ENCODE measurements around the gene SLC29A1. TPM values are rescaled to one million over a fixed set of nuclear protein-coding genes. Genes with fewer than 3 reads are reported as not detected.
A peak's percentile ranks its signal among the peaks of the same experiment; 100 is the strongest.

SLC29A1 gene
- total RNA-seq, 2 donors from 2014 or later = 18.5 to 58.9 TPM

DNA sequence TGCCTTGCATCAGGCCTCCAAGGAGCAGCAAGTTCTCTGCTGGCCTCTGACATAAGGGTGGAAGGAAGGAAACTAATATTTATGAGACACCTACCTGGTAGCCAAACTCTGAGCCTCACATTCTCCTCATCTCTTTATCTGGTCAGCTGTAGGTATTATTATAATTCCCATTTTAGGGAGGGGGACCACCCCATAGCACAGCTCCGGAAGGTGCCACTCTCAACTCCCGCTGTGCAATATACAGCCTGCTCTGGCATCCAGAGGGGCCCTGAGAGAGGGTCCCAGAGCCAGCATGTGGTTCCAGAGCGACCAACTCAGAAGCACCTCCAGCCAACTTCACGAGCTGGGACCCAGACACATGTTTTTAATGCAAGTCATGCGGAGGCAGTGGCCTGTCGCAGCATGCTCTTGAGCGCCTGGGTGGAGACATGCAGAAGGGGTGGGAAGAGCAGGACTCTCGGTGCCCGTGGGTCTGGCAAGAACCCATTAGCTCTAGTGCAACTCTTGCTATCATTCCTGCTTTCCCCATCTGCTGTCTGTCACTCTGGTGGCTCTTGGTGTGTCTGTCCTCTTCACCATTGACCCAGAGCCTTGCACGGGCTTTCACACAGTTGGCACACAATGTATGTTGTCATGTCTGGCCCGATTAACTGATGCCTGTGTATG, 21.6 kb upstream of the SLC29A1 start:
- Histone ChIP-seq H3K9me3 (no peaks in the 10 kb centered on the region), H3K27ac (peak overlapping the region; percentile 31 to 68), H3K36me3 (no peaks in the 10 kb centered on the region), H3K27me3 (replicated peaks; ENCODE audit: insufficient read depth) (no peaks in the 10 kb centered on the region), H3K4me3 (no peak overlapping the region), H3K4me1 (replicated peaks) (no peaks in the 10 kb centered on the region)
- intact Hi-C loops (cut with DNase I) = no loop called here
- DNase-seq (ENCODE audit: low spot score) = peak; percentile 73
- whole genome bisulfite sequencing = 62% methylated on average over 10 of the region's 11 CpGs
- TF ChIP-seq POLR2A (IDR thresholded peaks at IDR 0.05) (peak; percentile 29), POLR2AphosphoS5 (IDR thresholded peaks at IDR 0.05) (peak; percentile 53)
- TF ChIP-seq, protein P1, sequence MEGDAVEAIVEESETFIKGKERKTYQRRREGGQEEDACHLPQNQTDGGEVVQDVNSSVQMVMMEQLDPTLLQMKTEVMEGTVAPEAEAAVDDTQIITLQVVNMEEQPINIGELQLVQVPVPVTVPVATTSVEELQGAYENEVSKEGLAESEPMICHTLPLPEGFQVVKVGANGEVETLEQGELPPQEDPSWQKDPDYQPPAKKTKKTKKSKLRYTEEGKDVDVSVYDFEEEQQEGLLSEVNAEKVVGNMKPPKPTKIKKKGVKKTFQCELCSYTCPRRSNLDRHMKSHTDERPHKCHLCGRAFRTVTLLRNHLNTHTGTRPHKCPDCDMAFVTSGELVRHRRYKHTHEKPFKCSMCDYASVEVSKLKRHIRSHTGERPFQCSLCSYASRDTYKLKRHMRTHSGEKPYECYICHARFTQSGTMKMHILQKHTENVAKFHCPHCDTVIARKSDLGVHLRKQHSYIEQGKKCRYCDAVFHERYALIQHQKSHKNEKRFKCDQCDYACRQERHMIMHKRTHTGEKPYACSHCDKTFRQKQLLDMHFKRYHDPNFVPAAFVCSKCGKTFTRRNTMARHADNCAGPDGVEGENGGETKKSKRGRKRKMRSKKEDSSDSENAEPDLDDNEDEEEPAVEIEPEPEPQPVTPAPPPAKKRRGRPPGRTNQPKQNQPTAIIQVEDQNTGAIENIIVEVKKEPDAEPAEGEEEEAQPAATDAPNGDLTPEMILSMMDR (IDR thresholded peaks at IDR 0.05) = no peak

DNA sequence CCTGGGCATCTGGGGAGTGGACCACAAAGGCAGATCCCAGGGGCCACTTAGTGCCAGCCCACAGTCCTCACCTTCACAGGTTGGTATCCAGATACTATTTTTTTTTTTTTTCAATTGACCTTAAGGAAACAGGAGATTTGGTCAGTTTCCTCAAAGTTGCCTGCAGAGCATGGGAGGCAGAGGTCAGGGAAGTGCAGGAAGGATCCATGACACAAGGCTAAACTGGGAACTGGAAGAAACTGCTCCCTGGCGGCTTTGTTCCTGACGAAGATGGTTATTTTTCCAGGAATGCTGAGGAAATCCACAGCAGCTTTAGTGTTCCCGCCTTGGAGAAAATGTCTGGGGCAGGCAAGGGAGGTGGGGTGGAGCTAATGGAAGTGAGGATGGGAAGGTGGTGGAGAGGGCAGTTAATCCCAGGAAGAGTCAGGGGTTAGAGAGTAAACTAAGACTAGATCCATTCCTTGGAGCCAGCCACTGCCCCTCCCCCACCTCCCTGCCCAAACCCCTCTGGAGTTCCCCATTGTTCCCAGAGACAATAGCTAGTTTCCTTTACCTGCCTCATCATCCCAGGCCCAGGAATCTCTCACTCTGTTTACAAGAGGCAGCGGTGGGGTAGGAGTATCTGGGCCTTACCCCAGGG, 20.9 kb upstream of the SLC29A1 start:
- TF ChIP-seq POLR2A (IDR thresholded peaks at IDR 0.05) = no peak
- no peak for TF ChIP-seq POLR2AphosphoS5 (IDR thresholded peaks at IDR 0.05)
- TF ChIP-seq, protein P1 (IDR thresholded peaks at IDR 0.05) = no peak
- WGBS = 89% methylated on average over 4 of the region's 4 CpGs
- DNase-seq (ENCODE audit: low spot score) = no peak
- Histone ChIP-seq H3K4me1 (replicated peaks) (no peaks in the 10 kb centered on the region), H3K9me3 (no peaks in the 10 kb centered on the region), H3K27me3 (replicated peaks; ENCODE audit: insufficient read depth) (no peaks in the 10 kb centered on the region), H3K36me3 (no peaks in the 10 kb centered on the region), H3K27ac (no peak overlapping the region), H3K4me3 (no peak overlapping the region)
- intact Hi-C loops (cut with DNase I) = no loop called here

DNA sequence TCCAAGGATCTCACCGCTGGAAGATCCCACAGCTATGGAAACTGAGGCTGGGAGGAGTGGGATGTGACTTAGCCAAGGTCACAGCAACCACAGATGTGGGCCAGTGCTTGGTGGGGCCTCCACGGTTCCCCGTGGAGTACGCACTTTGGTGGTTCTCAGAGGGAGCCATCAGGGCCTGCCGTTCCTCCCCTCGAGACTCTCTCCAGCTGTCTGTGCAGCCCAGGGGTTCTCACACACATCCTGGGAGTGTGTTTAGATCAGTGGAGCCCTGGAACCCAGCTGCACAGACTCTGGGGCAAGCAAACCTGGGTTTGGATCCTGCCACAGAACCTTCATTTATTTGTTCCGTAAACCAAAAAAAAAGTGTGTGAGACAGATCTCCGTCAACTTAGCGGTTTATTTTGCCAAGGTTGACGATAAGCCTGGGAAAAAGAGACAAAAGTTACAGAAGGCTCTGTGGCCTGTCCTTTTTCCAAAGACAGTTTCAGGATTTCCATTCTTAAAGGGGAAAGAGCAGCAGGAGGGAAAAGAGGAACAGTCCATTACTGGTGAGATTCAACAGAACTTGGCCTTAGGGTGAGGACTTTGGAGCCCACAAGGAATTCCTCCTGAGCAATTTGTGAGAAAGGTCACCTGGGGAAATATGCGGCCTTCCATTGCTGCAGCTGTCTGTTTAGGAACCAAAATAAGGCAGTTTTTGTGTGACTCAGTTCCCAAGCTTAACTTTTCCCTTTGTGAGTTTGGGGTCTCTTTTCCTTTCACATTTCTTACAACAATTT, 20.2 kb upstream of the SLC29A1 start:
- no peak for DNase-seq (ENCODE audit: low spot score)
- H3K27ac ChIP-seq = no peak overlapping the region
- H3K36me3 ChIP-seq = no peaks in the 10 kb centered on the region
- no peak for TF ChIP-seq POLR2A (IDR thresholded peaks at IDR 0.05)
- TF ChIP-seq POLR2AphosphoS5 (IDR thresholded peaks at IDR 0.05) = no peak
- TF ChIP-seq, protein P1 (IDR thresholded peaks at IDR 0.05) = no peak
- WGBS = 91% methylated on average over 11 of the region's 11 CpGs
- no peak overlapping the region for H3K4me3 ChIP-seq
- no peaks in the 10 kb centered on the region for H3K9me3 ChIP-seq
- H3K27me3 ChIP-seq (replicated peaks; ENCODE audit: insufficient read depth) = no peaks in the 10 kb centered on the region
- no peaks in the 10 kb centered on the region for H3K4me1 ChIP-seq (replicated peaks)
- intact Hi-C loops (cut with DNase I) = no loop called here

DNA sequence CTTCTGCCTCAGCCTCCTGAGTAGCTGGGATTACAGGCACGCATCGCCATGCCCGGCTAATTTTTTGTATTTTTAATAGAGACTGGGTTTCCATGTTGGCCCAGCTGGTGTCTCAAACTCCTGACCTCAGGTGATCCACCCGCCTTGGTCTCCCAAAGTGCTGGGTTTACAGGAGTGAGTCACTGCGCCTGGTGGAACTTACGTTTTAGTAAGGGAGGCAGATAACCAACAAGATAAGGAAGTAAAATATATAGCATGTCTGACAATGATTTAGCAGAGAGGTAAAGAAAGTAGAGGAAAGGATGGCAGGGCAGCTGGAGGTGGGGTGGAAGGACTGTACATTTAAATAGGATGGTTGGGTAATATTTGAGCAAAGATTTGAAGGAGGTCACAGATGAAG, 19.4 kb upstream of the SLC29A1 start:
- WGBS = 77% methylated on average over 6 of the region's 6 CpGs
- Histone ChIP-seq H3K4me1 (replicated peaks) (no peaks in the 10 kb centered on the region), H3K36me3 (no peaks in the 10 kb centered on the region), H3K27ac (no peak overlapping the region), H3K27me3 (replicated peaks; ENCODE audit: insufficient read depth) (no peaks in the 10 kb centered on the region), H3K4me3 (no peak overlapping the region), H3K9me3 (no peaks in the 10 kb centered on the region)
- TF ChIP-seq POLR2AphosphoS5 (IDR thresholded peaks at IDR 0.05) (no peak), POLR2A (IDR thresholded peaks at IDR 0.05) (no peak)
- TF ChIP-seq, protein P1 (IDR thresholded peaks at IDR 0.05) = no peak
- DNase-seq (ENCODE audit: low spot score) = no peak
- intact Hi-C loops (cut with DNase I) = no loop called here

All from prostate gland (tissue), 2 donors.